Activated T-cell treated with anti-CD3 and anti-CD28 coated beads, Interleukin-2, amount 50 U/mL, for 72 hours (primary cell): Measurements from ENCODE around the gene ANKRD30B. TPM values are rescaled to one million over a fixed set of nuclear protein-coding genes. Genes with fewer than 3 reads are reported as not detected.
"Not testable (repeated sequence)": the region's sequence is repeated elsewhere in the genome, so short reads cannot be mapped to it uniquely, and the experiment has no call there.

ENCODE experiments used
- ATAC-seq, 2 donors: fragments of 150-1000 bp; cut with Tn5 transposase; replicated peaks in 1 of 2; 2 replicates each; pipeline ENCODE4 v1.10.0; 2021; ENCODE audit warnings: moderate library complexity in 2 of 2, mild to moderate bottlenecking in 1 of 2
- DNase-seq, 2 donors: peaks; one replicate each; pipeline ENCODE4 v3.0.0; 2021 to 2022; ENCODE audit warnings: mixed read lengths in 1 of 2
- H3K27ac Mint-ChIP-seq: one replicate; pipeline ENCODE4 v1.8.0; 2022; ENCODE audit warnings: mild to moderate bottlenecking, moderate library complexity, mixed read lengths
- H3K27me3 Mint-ChIP-seq: one replicate; pipeline ENCODE4 v1.8.0; 2022; ENCODE audit warnings: low read depth, mixed read lengths
- H3K36me3 Mint-ChIP-seq, 2 donors: one replicate each; pipeline ENCODE4 v1.8.0; 2022; ENCODE audit warnings: mixed read lengths in 2 of 2, mild to moderate bottlenecking in 1 of 2; ENCODE audit not compliant: insufficient read depth in 2 of 2
- H3K4me1 Mint-ChIP-seq: one replicate; pipeline ENCODE4 v1.8.0; 2022; ENCODE audit warnings: low read depth, mixed read lengths
- H3K4me3 Mint-ChIP-seq, 2 donors: one replicate each; pipeline ENCODE4 v1.8.0; 2022; ENCODE audit warnings: mild to moderate bottlenecking in 2 of 2, mixed read lengths in 2 of 2, moderate library complexity in 2 of 2
- H3K9me3 Mint-ChIP-seq, 2 donors: one replicate each; pipeline ENCODE4 v1.8.0; 2022; ENCODE audit warnings: mixed read lengths in 2 of 2
- total RNA-seq, 2 donors: library from RNA; stranded (reverse); gene quantifications; one replicate each; pipeline ENCODE4 v1.2.3, GENCODE V29; 2022

The ANKRD30B gene
- total RNA-seq, 2 donors from 2014 or later: not detected

- Mint-ChIP-seq H3K4me1 (no peaks in the 10 kb centered on the region), H3K27me3 (no peaks in the 10 kb centered on the region), H3K9me3 (no peaks in the 10 kb centered on the region), H3K27ac (no peak overlapping the region), H3K4me3 (no peak overlapping the region), H3K36me3 (no peaks in the 10 kb centered on the region)
- no peak for ATAC-seq
- no peak for DNase-seq
Measured at GRCh38 chr18:14784133-14784532, 36.2 kb downstream of the ANKRD30B start.

GRCh38 chr18:14796876-14797275, 48.9 kb downstream of the ANKRD30B start:
- H3K27ac Mint-ChIP-seq, DNase-seq, ATAC-seq, H3K27me3 Mint-ChIP-seq, H3K36me3 Mint-ChIP-seq, H3K4me3 Mint-ChIP-seq, H3K4me1 Mint-ChIP-seq, H3K9me3 Mint-ChIP-seq: not testable (repeated sequence)

- H3K4me3 Mint-ChIP-seq, H3K27me3 Mint-ChIP-seq, H3K36me3 Mint-ChIP-seq, H3K27ac Mint-ChIP-seq, H3K4me1 Mint-ChIP-seq, ATAC-seq, DNase-seq, H3K9me3 Mint-ChIP-seq: not testable (repeated sequence)
Measured at GRCh38 chr18:14797969-14798764, 50.2 kb downstream of the ANKRD30B start.

- H3K27ac Mint-ChIP-seq, H3K4me3 Mint-ChIP-seq, DNase-seq, H3K9me3 Mint-ChIP-seq, H3K36me3 Mint-ChIP-seq, ATAC-seq, H3K4me1 Mint-ChIP-seq, H3K27me3 Mint-ChIP-seq: not testable (repeated sequence)
Measured at GRCh38 chr18:14811081-14811480, 63.1 kb downstream of the ANKRD30B start.

- DNase-seq, H3K27me3 Mint-ChIP-seq, ATAC-seq, H3K27ac Mint-ChIP-seq, H3K4me1 Mint-ChIP-seq, H3K4me3 Mint-ChIP-seq, H3K36me3 Mint-ChIP-seq, H3K9me3 Mint-ChIP-seq: not testable (repeated sequence)
Measured at GRCh38 chr18:14826972-14827632, 79.1 kb downstream of the ANKRD30B start.

- H3K27ac Mint-ChIP-seq, H3K9me3 Mint-ChIP-seq, DNase-seq, H3K27me3 Mint-ChIP-seq, ATAC-seq, H3K36me3 Mint-ChIP-seq, H3K4me3 Mint-ChIP-seq, H3K4me1 Mint-ChIP-seq: not testable (repeated sequence)
Measured at GRCh38 chr18:14841607-14842006, 93.6 kb downstream of the ANKRD30B start.

GRCh38 chr18:14851533-14851932, 103.6 kb downstream of the ANKRD30B start:
- H3K27me3 Mint-ChIP-seq, H3K27ac Mint-ChIP-seq, H3K4me1 Mint-ChIP-seq, ATAC-seq, H3K9me3 Mint-ChIP-seq, H3K36me3 Mint-ChIP-seq, H3K4me3 Mint-ChIP-seq, DNase-seq: not testable (repeated sequence)

GRCh38 chr18:14855634-14856033, 107.7 kb downstream of the ANKRD30B start:
- not testable (repeated sequence) for DNase-seq, H3K9me3 Mint-ChIP-seq, H3K27me3 Mint-ChIP-seq, H3K4me1 Mint-ChIP-seq, H3K27ac Mint-ChIP-seq, ATAC-seq, H3K4me3 Mint-ChIP-seq, H3K36me3 Mint-ChIP-seq

- DNase-seq, H3K36me3 Mint-ChIP-seq, H3K27me3 Mint-ChIP-seq, H3K27ac Mint-ChIP-seq, H3K4me3 Mint-ChIP-seq, H3K9me3 Mint-ChIP-seq, H3K4me1 Mint-ChIP-seq, ATAC-seq: not testable (repeated sequence)
Measured at GRCh38 chr18:14856256-14856655, 108.3 kb downstream of the ANKRD30B start.

GRCh38 chr18:14858514-14858913, 110.5 kb downstream of the ANKRD30B start:
- H3K4me3 Mint-ChIP-seq, H3K27ac Mint-ChIP-seq, ATAC-seq, H3K9me3 Mint-ChIP-seq, DNase-seq, H3K27me3 Mint-ChIP-seq, H3K36me3 Mint-ChIP-seq, H3K4me1 Mint-ChIP-seq: not testable (repeated sequence)

- H3K4me3 Mint-ChIP-seq, H3K27me3 Mint-ChIP-seq, H3K4me1 Mint-ChIP-seq, H3K36me3 Mint-ChIP-seq, DNase-seq, H3K27ac Mint-ChIP-seq, H3K9me3 Mint-ChIP-seq, ATAC-seq: not testable (repeated sequence)
Measured at GRCh38 chr18:14859995-14860394, 112.0 kb downstream of the ANKRD30B start.

GRCh38 chr18:14866426-14866825, 118.5 kb downstream of the ANKRD30B start:
- H3K4me1 Mint-ChIP-seq, H3K4me3 Mint-ChIP-seq, DNase-seq, H3K9me3 Mint-ChIP-seq, H3K27me3 Mint-ChIP-seq, H3K36me3 Mint-ChIP-seq, ATAC-seq, H3K27ac Mint-ChIP-seq: not testable (repeated sequence)

- H3K4me3 Mint-ChIP-seq, H3K4me1 Mint-ChIP-seq, DNase-seq, H3K9me3 Mint-ChIP-seq, H3K36me3 Mint-ChIP-seq, ATAC-seq, H3K27ac Mint-ChIP-seq, H3K27me3 Mint-ChIP-seq: not testable (repeated sequence)
Measured at GRCh38 chr18:14867988-14868387, 120.0 kb downstream of the ANKRD30B start.

- H3K36me3 Mint-ChIP-seq, DNase-seq, H3K9me3 Mint-ChIP-seq, H3K4me1 Mint-ChIP-seq, H3K4me3 Mint-ChIP-seq, ATAC-seq, H3K27me3 Mint-ChIP-seq, H3K27ac Mint-ChIP-seq: not testable (repeated sequence)
Measured at GRCh38 chr18:14868825-14869224, 120.9 kb downstream of the ANKRD30B start.
